Small intestine (tissue), 7 donors: ENCODE results near the gene PTBP3. TPM values are rescaled to one million over a fixed set of nuclear protein-coding genes. Genes with fewer than 3 reads are reported as not detected.

Source experiments
- DNase-seq, 2 donors: peaks; one replicate each; pipeline versions ENCODE4 v3.0.0 to v3.0.0-alpha.2; 2013
- FAIRE-seq: peaks from 2 replicates; lab custom pipeline; 2012; peaks lifted over from hg19 to GRCh38; lab: Jason Lieb, UNC
- H3K27ac ChIP-seq, 3 donors: one replicate each; pipeline ENCODE4 v1.5.1; 2013; ENCODE audit warnings: low read length in 2 of 3, mild to moderate bottlenecking in 2 of 3, control low read depth in 1 of 3, inconsistent platforms in 1 of 3, low read depth in 1 of 3, moderate library complexity in 1 of 3
- H3K27me3 ChIP-seq, 3 donors: one replicate each; pipeline ENCODE4 v1.6.1; 2013; ENCODE audit warnings: low read length in 3 of 3, inconsistent platforms in 1 of 3; ENCODE audit not compliant: control insufficient read depth in 3 of 3, insufficient read depth in 3 of 3
- H3K36me3 ChIP-seq, 3 donors: one replicate each; pipeline ENCODE4 v1.6.1; 2013; ENCODE audit warnings: low read length in 3 of 3, inconsistent platforms in 1 of 3, low read depth in 1 of 3, mild to moderate bottlenecking in 1 of 3, moderate library complexity in 1 of 3; ENCODE audit not compliant: control insufficient read depth in 3 of 3, insufficient read depth in 2 of 3
- H3K4me1 ChIP-seq, 3 donors: one replicate each; pipeline ENCODE4 v1.6.1; 2013; ENCODE audit warnings: low read length in 2 of 3, inconsistent platforms in 1 of 3, low read depth in 1 of 3, mild to moderate bottlenecking in 1 of 3, moderate library complexity in 1 of 3; ENCODE audit not compliant: control insufficient read depth in 3 of 3, insufficient read depth in 2 of 3
- H3K4me3 ChIP-seq, 3 donors: one replicate each; pipeline ENCODE4 v1.5.1; 2013; ENCODE audit warnings: low read length in 3 of 3, control low read depth in 1 of 3, inconsistent platforms in 1 of 3, low read depth in 1 of 3, mild to moderate bottlenecking in 1 of 3, moderate library complexity in 1 of 3
- H3K9me3 ChIP-seq, 2 donors: one replicate each; pipeline ENCODE4 v1.6.1; 2013; ENCODE audit warnings: low read depth in 1 of 2, low read length in 1 of 2; ENCODE audit not compliant: control insufficient read depth in 2 of 2, insufficient read depth in 1 of 2
- WGBS, 3 donors: extraction: QIAGEN DNeasy Blood & Tissue Kit; methylation state at CpG; one replicate each; pipeline ENCODE4 v1.1.7; 2013; 5-methylcytosine and 5-hydroxymethylcytosine counted together
- polyA plus RNA-seq, 4 donors: library from polyadenylated mRNA; stranded (reverse) in 3 of 4; unstranded in 1 of 4; fragments of 200-250 nt in 3 of 4; fragments of 120-200 nt in 1 of 4; gene quantifications; one replicate each; pipeline versions ENCODE4 v1.2.1 to v1.2.3, GENCODE V29; 2013
- donor health status: healthy with polysubstance abuse.
- donor health status: control.
- donor health status: control.
- donor health status: Bipolar disorder and iron deficiency.
- donor health status: healthy.

Gene PTBP3
- polyA plus RNA-seq, 4 donors = 19.7 to 48.1 (median 25.6) TPM

DNA sequence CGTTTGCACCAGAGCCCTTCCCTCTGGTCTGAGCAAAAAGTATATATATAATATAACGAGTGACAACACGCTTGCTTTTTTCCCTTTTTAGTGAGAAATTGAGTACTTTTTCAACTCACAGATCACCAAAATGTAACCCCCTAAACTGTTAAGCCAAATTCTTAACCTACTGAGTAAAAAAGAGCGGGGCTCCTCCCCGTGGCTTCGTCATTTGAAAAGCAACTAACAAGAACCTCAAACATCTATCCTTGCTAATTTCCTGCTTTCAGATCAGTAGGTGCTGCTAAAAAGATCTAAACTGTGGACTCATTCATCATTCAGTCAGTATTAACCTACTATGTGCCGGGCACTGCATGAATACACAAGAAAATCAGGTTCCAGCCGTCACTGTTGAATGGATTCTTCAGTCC, 1.0 kb upstream of the PTBP3 start:
- FAIRE-seq = no peak
- H3K4me1 ChIP-seq = peaks cover 0 to 30% (median 3%) of the 10 kb centered on the region in 3 donors
- H3K27ac ChIP-seq = peak overlapping the region; percentile 94 to 100 (median 95)
- H3K9me3 ChIP-seq = peaks cover 0 to 2% of the 10 kb centered on the region in 2 donors
- no peaks in the 10 kb centered on the region for H3K36me3 ChIP-seq
- H3K4me3 ChIP-seq = peak overlapping the region in 2 of 3 donors; percentile 60 to 66
- peak; percentile 58 to 67 for DNase-seq
- H3K27me3 ChIP-seq = no peaks in the 10 kb centered on the region
- WGBS, 3 donors = 1 to 5% (median 3%) methylated on average over 8 of the region's 8 CpGs

DNA sequence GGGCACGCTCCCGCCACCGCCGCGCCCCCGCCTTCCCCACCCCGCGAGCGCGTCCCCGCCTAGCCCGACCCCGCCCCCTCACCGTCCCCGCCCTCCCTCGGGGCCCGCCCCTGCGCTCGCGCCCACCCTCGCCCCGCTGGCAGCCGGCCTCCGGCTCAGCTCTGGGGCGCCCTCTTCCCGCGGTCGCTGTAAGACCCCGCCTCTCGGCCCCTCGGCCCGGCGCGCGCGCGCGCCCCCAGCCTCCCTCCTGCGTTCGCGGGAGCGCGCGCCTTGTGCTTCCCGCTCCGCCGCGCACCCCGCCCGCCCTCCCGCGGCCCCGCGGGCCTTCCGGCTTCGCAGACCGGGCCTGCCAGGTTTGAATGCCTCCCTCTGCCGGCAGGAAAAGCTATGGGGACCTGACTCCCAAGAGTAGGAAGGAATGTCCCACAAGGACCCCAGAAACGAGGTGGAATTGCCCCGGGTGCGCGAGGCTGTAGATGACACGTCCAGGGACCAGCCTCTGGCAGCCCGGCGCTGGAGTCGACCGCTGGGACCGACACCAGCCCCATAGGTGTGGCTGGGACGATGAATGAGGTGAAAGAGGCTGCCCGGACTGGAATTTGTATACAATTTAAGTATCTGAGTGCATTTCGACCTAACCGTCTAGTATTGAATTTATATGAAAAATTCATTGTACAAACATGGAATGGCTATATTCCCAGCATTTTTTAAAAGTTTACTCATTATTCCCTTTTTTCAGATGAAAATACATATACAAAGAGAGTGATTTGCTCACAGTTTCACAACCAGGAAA, 416 bp upstream of the PTBP3 start:
- Histone ChIP-seq H3K4me1 (peaks cover 0 to 29% (median 3%) of the 10 kb centered on the region in 3 donors), H3K36me3 (no peaks in the 10 kb centered on the region), H3K27ac (peak overlapping the region; percentile 97 to 100 (median 100)), H3K4me3 (peak overlapping the region; percentile 76 to 96 (median 80)), H3K9me3 (peaks cover 0 to 2% of the 10 kb centered on the region in 2 donors), H3K27me3 (no peaks in the 10 kb centered on the region)
- FAIRE-seq (no peak), DNase-seq (peak; percentile 95 to 98)
- WGBS, 3 donors = 0 to 1% (median 1%) methylated on average over 29 to 72 of the region's 72 CpGs

DNA sequence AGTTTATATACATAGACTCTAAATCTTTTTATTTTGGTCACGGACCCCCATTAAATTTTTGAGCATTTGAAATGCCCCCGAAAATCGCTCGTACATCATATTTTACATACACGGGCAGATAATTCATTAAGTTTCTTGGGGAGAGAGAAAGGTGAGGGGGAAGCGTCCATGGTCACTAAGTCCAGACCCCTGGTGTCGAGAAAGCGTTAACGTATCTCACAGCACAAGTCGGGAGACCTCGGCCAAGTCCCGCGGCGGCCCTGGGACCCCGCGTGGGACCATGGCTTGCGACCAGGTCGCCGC, 794 bp downstream of the PTBP3 start:
- Histone ChIP-seq H3K4me1 (peaks cover 0 to 17% (median 3%) of the 10 kb centered on the region in 3 donors), H3K27me3 (no peaks in the 10 kb centered on the region), H3K36me3 (peaks cover 0 to 2% (median 1%) of the 10 kb centered on the region in 3 donors), H3K9me3 (peaks cover 0 to 2% of the 10 kb centered on the region in 2 donors), H3K27ac (peak overlapping the region; percentile 97 to 100 (median 98)), H3K4me3 (peak overlapping the region; percentile 76 to 96 (median 80))
- WGBS, 3 donors = 0% methylated on average over 19 of the region's 19 CpGs
- FAIRE-seq = no peak
- no peak for DNase-seq

- WGBS, 3 donors = 1 to 12% (median 2%) methylated on average over 4 of the region's 4 CpGs
- peak overlapping the region; percentile 76 to 96 (median 80) for H3K4me3 ChIP-seq
- H3K36me3 ChIP-seq = peaks cover 0 to 2% (median 1%) of the 10 kb centered on the region in 3 donors
- DNase-seq = peak in 1 of 2 donors; percentile 44
- peaks cover 0 to 13% (median 3%) of the 10 kb centered on the region in 3 donors for H3K4me1 ChIP-seq
- no peak for FAIRE-seq
- H3K27ac ChIP-seq = peak overlapping the region in 1 of 3 donors; percentile 100
- H3K27me3 ChIP-seq = no peaks in the 10 kb centered on the region
- peaks cover 0 to 2% of the 10 kb centered on the region in 2 donors for H3K9me3 ChIP-seq
Observed at GRCh38 chr9:112332214-112332613, 1.2 kb downstream of the PTBP3 start.

DNA sequence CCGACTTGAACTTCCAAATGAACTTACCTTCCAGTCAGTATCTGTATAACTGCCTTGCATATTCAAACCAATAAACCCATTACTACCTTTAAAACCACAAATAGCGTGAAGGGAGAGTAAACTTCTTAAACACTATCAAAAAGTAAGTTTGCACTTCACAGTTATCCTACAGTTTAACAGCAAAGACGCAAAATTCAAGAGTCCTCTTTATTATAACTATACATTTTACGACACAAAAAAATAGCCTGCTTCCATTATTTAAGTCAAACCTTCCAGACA, 1.8 kb downstream of the PTBP3 start:
- 9 to 50% (median 19%) methylated on average over 4 of the region's 4 CpGs for WGBS, 3 donors
- FAIRE-seq (no peak), DNase-seq (peak in 1 of 2 donors; percentile 61)
- H3K4me1 ChIP-seq = peaks cover 0 to 7% (median 3%) of the 10 kb centered on the region in 3 donors
- no peaks in the 10 kb centered on the region for H3K27me3 ChIP-seq
- H3K9me3 ChIP-seq = peaks cover 0 to 2% of the 10 kb centered on the region in 2 donors
- peak overlapping the region in 2 of 3 donors; percentile 10 to 28 for H3K4me3 ChIP-seq
- peak overlapping the region in 1 of 3 donors; percentile 100 for H3K27ac ChIP-seq
- H3K36me3 ChIP-seq = peaks cover 0 to 5% (median 1%) of the 10 kb centered on the region in 3 donors

DNA sequence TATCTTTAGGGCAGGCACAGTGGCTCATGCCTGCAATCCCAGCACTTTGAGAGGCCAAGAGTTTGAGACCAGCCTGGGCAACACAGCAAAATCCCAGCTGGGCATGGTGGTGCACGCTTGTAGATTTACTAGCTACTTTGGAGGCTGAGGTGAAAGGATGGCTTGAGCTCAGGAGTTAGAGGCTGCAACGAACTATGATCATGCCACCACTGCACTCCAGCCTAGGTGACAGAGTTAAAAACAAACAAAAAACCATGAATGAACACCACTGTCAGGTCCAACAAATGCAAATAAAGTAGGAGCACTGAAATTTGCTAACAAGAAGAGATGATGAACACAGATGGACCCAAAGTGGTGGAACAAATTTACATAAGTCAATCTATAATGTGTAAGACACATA, 4.9 kb downstream of the PTBP3 start:
- 58 to 75% (median 71%) methylated on average over 2 of the region's 2 CpGs for WGBS, 3 donors
- Histone ChIP-seq H3K4me3 (no peak overlapping the region), H3K27ac (peak overlapping the region in 1 of 3 donors; percentile 2), H3K4me1 (peaks cover 3% of the 10 kb centered on the region in 3 donors), H3K27me3 (no peaks in the 10 kb centered on the region), H3K9me3 (peaks cover 0 to 10% of the 10 kb centered on the region in 2 donors), H3K36me3 (peaks cover 0 to 12% (median 1%) of the 10 kb centered on the region in 3 donors)
- FAIRE-seq (no peak), DNase-seq (no peak)

- H3K27me3 ChIP-seq = no peaks in the 10 kb centered on the region
- peaks cover 3% of the 10 kb centered on the region in 3 donors for H3K4me1 ChIP-seq
- no peak overlapping the region for H3K27ac ChIP-seq
- H3K36me3 ChIP-seq = peaks cover 0 to 15% (median 1%) of the 10 kb centered on the region in 3 donors
- no peak overlapping the region for H3K4me3 ChIP-seq
- WGBS, 3 donors = 17 to 35% (median 24%) methylated on average over 2 of the region's 2 CpGs
- DNase-seq = no peak
- H3K9me3 ChIP-seq = peaks cover 0 to 15% of the 10 kb centered on the region in 2 donors
- no peak for FAIRE-seq
Observed at GRCh38 chr9:112327718-112328450, 5.5 kb downstream of the PTBP3 start.

DNA sequence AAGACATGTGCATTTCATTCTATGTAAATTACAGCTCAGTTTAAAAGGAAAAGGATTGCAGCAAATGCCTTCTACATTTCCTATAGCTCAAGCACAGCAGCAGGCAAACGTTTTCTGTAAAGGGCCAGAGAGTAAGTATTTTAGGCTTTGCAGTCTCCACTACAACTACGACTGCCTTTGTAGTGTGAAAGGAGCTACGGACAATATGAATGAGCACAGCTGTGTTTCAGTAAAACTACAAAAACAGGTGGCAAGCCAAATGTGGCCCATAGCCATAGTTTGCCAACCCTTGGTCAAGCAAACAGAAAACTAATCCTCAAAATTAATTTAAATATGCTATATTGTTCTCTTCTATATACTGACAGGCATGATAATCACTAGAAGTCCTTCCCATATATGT, 7.2 kb downstream of the PTBP3 start:
- Histone ChIP-seq H3K27me3 (no peaks in the 10 kb centered on the region), H3K4me1 (peaks cover 3% of the 10 kb centered on the region in 3 donors), H3K9me3 (peaks cover 0 to 18% of the 10 kb centered on the region in 2 donors), H3K27ac (no peak overlapping the region), H3K36me3 (peaks cover 0 to 18% (median 1%) of the 10 kb centered on the region in 3 donors), H3K4me3 (no peak overlapping the region)
- DNase-seq (no peak), FAIRE-seq (no peak)
- WGBS, 3 donors = 28 to 33% (median 30%) methylated on average over 3 of the region's 3 CpGs
